Endometrial microvascular endothelial cells (primary cell): Measurements from ENCODE around the gene CCL2. TPM values are rescaled to one million over a fixed set of nuclear protein-coding genes. Genes with fewer than 3 reads are reported as not detected.
"Not testable (repeated sequence)": the region's sequence is repeated elsewhere in the genome, so short reads cannot be mapped to it uniquely, and the experiment has no call there.

Source experiments
- in situ Hi-C: cut with HindIII; loops from 2 replicates; pipeline ENCODE4 v1.10.0; 2017; ENCODE audit warnings: low sequenced_read_pairs, low pct_unique_long_range_greater_than_20kb; ENCODE audit errors: inconsistent ontology term
- total RNA-seq: library from RNA; depleted of rRNA; stranded (reverse); fragments of >200 nt; gene quantifications from one replicate; pipeline ENCODE4 v1.2.3, GENCODE V29; 2015; ENCODE audit errors: inconsistent ontology term

Gene CCL2
- 62.0 TPM for total RNA-seq

GRCh38 chr17:34254651-34255380 lies at the start of gene CCL2:
Gene CCL2 (plus strand): TSS chr17:34255285. CDS start chr17:34255350, 65 bp downstream.
- in situ Hi-C loops: no loop called here

- in situ Hi-C loops: no loop called here
These were observed 49.7 kb upstream of the CCL2 start for GRCh38 chr17:34205401-34205800.

- in situ Hi-C loops: no loop called here
These were observed 48.5 kb upstream of the CCL2 start for GRCh38 chr17:34206569-34206968.

GRCh38 chr17:34207572-34207971 lies 47.5 kb upstream of the CCL2 start:
- in situ Hi-C loops: no loop called here

GRCh38 chr17:34218748-34219147 lies 36.3 kb upstream of the CCL2 start:
- in situ Hi-C loops: no loop called here

- in situ Hi-C loops: no loop called here
These were observed 35.7 kb upstream of the CCL2 start for GRCh38 chr17:34219405-34219804.

- in situ Hi-C loops: no loop called here
These were observed 34.9 kb upstream of the CCL2 start for GRCh38 chr17:34220045-34220751.

- in situ Hi-C loops: no loop called here
These were observed 34.2 kb upstream of the CCL2 start for GRCh38 chr17:34220752-34221395.

- in situ Hi-C loops: no loop called here
These were observed 33.7 kb upstream of the CCL2 start for GRCh38 chr17:34221411-34221810.

- in situ Hi-C loops: no loop called here
These were observed 32.2 kb upstream of the CCL2 start for GRCh38 chr17:34222722-34223497.

- in situ Hi-C loops: no loop called here
These were observed 30.0 kb upstream of the CCL2 start for GRCh38 chr17:34225046-34225445.

- in situ Hi-C loops: no loop called here
These were observed 28.9 kb upstream of the CCL2 start for GRCh38 chr17:34226011-34226743.

- in situ Hi-C loops: no loop called here
These were observed 28.4 kb upstream of the CCL2 start for GRCh38 chr17:34226744-34227034.

GRCh38 chr17:34227293-34227692 lies 27.8 kb upstream of the CCL2 start:
- in situ Hi-C loops: not testable (repeated sequence)

- in situ Hi-C loops: no loop called here
These were observed 27.4 kb upstream of the CCL2 start for GRCh38 chr17:34227707-34228106.

- in situ Hi-C loops: no loop called here
These were observed 26.3 kb upstream of the CCL2 start for GRCh38 chr17:34228781-34229180.

GRCh38 chr17:34230342-34230741 lies 24.7 kb upstream of the CCL2 start:
- in situ Hi-C loops: no loop called here

- in situ Hi-C loops: no loop called here
These were observed 20.5 kb upstream of the CCL2 start for GRCh38 chr17:34234616-34235015.
